Right renal cortex interstitium (tissue), 3 donors: ENCODE measurements around the gene EDEM1. TPM values are rescaled to one million over a fixed set of nuclear protein-coding genes. Genes with fewer than 3 reads are reported as not detected.
A peak's percentile ranks its signal among the peaks of the same experiment; 100 is the strongest.

Experiments
- DNase-seq, 3 donors: peaks; one replicate each; pipeline ENCODE4 v3.0.0-alpha.2; 2013; ENCODE audit warnings: low read depth in 3 of 3, low spot score in 2 of 3
- polyA plus RNA-seq, 3 donors: library from polyadenylated mRNA; unstranded; fragments of 120-200 nt; gene quantifications; one replicate each; pipeline ENCODE4 v1.2.1, GENCODE V29; 2013; ENCODE audit not compliant: insufficient read length in 3 of 3

The EDEM1 gene
- polyA plus RNA-seq, 3 donors: 17.4 to 18.9 (median 18.8) TPM

DNA sequence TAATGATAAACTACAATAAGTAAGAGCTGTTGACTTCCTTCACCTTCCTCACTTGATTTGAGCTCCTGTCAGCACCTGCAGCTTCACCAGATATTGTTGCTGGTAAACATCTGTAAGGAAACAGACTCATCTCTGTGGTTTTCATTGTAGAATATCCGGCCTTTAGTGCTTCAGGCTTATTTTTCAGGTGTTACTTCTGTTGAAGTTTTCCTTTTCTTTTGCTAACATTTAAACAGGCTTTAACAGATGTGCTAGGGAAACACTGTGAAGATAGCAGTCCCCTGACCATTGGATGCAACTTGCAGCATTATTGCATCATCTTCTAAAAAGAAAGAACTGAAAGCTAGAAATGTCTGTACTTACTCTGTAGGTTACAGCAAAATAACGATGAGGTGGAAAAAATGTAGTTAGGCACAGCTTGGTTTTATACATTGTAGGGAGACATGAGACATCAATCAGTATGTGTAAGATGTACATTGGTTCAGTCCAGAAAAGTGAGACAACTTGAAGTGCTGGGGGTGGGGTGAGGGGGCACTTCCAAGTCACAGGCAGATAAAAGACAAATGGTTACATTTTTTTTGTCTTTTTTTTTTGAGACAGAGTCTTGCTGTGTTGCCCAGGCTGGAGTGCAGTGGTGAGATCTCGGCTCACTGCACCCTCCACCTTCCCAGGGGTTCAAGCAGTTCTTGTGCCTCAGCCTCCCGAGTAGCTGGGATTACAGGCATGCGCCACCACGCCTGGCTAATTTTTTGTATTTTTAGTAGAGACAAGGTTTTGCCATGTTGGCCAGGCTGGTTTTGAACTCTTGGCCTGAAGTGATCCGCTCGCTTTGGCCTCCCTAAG is 10.2 kb downstream of the EDEM1 start:
- DNase-seq: no peak

DNA sequence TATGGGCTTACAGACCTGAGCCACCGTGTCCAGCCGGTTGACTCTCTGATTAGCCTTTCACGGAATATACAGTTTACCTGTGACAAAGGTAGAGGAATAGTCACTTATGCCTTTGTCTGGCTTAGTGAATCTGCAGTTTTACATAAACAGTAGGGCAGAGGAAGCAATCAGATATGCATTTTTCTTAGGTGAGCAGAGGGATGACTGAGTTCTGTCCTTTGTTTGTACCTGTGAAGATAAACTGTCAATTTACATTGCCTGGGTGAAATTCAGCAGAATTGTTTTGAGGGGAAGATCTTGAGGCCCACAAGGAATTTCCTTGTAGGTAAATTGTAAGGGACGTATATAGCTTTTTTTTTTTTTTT is 10.8 kb downstream of the EDEM1 start:
- DNase-seq: no peak

DNA sequence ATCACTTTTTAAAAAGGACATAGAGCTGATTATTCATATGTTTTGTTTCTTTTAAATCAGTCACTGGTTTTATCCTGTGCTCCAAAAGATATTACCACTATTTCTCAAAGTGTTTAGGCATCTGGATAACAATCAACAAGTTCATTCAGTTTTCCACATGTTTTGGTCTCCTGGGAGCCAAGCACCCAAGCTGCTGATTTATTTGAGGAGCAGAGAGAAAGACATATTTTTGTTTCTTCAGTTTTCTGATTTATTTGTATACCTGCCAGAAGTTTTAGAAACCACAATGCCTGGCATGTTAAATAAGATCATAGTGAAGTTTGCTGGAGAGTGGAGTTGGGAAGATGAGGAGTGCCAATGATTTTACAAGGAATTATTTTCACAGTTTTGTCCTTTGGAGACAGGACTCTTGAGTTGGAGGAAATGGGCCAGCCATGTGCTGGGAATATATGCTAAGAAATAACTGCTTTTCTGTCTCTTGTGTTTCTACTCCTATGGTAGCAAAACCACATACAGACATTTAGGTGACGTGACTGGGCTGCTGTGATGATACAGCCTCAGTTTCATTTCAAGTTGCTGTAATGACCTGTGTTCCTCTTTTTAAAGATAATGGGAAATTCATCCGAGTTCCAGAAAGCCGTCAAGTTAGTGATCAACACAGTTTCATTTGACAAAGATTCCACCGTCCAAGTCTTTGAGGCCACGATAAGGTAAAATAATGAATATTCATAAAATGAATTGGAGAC is 11.7 kb downstream of the EDEM1 start:
- no peak for DNase-seq

DNA sequence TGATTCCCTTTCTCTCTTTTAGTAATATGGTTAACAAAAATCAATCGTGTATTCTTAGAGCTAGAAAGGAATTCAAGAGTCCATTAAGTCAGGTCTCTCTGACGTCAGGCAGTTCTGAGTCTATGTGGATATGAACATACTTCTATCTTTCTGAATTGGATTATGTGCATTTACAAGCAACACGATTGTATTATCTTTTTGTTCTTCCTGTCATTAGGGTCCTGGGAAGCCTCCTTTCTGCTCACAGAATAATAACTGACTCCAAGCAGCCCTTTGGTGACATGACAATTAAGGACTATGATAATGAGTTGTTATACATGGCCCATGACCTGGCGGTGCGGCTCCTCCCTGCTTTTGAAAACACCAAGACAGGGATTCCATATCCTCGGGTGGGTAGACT is 14.0 kb downstream of the EDEM1 start:
- no peak for DNase-seq

DNA sequence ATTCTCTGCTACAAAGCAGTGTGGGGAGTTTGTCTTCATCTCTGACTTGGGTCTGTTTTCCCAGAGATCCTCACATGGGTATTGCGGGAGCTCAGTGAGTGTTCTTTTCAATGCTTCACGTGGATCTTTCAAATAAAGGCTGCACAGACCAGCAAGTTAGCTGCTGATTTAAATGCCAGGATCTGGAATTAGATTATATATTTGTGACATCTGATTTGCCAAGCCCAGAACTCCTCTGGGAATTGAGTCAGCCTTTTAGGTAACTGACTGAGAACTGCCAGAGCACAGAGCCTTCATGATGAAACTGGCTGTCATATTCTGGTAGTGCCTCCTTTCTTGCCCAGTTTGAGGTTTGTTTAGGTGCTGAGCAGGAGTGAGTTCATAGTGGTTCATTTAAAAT is 14.7 kb downstream of the EDEM1 start:
- no peak for DNase-seq

DNA sequence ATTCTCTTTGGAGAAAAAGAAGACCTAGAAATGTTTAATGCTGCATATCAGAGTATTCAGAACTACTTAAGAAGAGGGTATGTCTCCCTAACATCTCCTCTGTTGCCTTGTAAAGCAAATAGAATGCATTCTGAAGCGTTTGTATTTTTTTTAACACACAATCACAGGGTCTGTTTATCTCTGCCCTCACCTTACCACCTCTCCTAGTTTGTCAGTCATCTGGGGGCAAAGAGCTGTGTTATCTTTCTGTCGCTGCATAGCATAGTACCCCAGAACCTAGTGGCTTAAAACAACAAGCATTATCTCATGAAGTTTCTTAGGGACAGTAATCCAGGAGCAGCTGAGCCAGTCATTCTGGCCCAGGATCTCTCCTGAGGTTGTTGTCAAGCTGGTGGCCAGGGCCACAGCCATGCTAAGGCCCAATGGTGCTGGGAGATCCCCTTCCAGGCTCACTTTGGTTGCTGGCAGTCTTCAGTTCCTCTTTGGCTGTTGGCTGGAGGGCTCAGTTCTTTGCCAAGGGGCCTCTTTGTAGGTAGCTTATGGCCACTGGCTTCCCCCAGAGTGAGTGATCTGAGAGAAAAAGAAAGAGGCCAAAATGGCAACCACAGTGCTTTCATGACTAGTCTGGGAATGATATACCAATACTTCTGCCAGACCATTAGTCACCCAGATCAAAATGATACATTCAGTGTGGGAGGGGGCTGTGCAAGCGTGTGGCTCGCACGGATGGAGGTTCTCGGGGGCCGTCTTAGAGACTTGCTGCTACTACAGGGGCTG is 17.8 kb downstream of the EDEM1 start:
- no peak for DNase-seq

DNA sequence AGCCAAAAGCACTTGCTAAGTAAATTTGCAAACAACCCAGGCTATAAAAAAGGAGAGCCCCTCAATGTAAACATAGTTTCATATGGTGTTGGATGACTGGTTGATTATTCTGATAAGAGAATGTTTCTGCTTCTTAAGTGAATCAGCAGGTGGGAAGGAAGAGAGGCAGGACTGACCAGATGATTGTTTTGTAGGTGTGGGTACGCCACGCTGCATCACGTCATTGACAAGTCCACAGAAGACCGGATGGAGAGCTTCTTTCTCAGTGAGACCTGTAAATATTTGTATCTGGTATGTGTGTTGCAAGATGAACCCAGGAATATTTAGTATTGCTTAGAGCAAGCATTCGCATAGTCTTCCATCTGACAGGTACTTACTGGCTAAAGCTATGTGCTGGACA is 23.4 kb downstream of the EDEM1 start:
- DNase-seq: no peak

DNA sequence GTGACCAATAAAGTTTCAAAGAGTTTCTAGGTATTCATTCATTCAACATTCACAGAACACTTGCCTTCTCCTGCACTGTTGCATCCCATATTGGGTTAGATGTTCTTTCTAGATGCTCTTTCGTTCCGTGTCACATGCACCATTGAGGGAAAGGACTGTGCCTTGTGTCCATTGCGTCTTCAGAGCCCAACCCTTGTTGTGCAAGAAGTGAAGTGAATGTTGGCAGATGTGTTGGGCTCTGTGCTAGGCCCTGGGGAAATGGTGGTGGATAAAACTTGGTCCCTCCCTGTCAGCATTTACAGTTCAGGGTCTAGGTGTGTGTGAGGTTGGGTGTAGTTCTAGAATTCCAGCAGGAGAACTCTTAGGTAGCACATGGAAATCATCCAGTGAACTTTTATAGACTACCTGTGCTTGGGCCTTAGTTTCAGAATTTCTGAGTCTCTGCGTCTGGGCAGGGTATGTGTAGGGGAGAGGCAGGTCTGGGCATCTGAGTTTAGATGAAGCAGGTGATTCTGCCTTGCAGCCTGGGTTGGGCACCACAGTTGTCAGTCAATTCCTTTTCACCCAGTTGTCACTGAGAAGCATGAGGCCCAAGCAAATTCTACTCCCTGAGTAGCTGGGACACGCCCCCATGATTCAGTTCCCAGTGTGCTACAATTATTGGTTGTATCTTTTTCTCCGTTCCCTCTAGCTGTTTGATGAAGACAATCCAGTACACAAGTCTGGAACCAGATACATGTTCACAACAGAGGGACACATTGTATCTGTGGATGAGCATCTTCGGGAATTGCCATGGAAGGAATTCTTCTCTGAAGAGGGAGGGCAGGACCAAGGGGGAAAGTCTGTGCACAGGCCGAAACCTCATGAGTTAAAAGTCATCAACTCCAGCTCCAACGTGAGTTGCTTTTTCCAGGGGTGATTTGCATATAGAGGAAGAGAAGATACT is 25.4 kb downstream of the EDEM1 start:
- no peak for DNase-seq

DNA sequence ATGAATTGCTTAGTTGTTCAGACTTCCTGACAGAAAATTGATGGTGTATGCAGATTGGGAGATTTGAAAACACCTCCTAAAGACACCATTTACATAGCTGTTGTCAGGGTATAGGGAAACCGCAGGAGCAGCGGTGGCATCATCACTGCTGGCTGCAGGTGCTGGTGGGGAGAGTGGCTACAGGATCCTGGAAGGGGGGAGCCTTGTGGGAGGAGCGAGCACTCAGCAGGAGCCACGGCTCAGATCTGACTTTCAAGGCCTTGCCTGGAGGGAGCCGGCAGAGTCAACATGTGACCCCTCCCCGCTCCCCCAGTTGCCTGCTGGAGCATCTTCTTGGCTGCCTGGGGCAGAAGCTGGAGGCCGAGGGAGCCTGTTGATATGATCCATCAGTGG is 26.1 kb downstream of the EDEM1 start:
- DNase-seq: no peak

DNA sequence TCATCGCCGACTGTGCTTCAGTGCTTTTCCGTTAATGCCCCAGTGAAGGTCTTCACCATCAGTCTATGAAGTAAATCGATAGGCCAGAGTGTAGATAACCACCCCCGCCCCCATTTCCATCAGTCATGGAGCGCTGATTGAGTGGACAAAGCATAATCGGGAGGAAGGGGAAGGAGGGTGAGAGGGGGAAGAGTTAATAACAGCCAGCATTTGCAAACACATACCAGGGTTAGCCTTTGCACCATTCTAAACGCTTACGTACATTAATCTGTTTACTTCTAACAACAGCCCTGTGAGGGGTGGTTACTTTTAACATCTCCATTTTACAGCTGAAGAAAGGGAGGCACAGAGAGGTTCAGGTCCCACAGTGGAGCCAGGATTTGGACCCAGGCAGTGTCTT is 26.8 kb downstream of the EDEM1 start:
- DNase-seq: no peak

DNA sequence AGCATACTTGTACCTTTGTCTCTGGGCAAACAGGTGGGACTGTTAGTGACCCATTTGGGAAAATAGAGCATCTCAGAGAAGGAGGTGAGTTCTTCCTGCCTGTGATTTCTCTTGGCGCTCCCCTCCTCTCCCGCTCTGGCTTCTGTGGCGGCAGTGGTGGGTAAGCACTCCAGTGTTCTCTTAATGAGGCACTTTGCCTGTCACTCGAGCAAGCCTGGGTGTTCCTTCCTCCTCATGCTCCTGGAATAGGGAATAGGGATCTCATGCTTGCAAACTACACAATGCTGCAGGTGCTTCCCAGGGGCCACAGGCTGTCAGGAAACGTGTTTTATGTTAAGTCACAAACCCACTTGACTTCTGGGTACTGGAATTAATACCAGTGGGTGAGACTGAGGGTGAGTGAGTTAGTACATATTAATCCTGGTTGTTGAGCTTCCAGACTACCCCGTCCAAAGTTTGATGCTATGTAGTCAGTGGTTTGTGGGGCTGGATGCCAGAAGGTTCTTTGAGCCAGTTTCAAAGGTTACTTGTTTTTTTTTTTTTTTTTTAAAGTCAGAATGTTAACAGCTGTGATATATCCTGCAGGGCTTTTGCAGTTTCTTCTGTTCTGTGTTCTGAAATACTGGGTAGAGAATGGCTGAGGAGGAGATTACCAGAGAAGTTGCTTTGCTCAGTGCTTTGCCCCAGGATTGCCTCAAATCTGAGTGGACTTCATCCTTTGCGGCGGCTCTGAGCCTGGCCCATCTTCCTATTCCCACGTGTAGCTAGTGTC is 30.5 kb downstream of the EDEM1 start:
- no peak for DNase-seq

DNA sequence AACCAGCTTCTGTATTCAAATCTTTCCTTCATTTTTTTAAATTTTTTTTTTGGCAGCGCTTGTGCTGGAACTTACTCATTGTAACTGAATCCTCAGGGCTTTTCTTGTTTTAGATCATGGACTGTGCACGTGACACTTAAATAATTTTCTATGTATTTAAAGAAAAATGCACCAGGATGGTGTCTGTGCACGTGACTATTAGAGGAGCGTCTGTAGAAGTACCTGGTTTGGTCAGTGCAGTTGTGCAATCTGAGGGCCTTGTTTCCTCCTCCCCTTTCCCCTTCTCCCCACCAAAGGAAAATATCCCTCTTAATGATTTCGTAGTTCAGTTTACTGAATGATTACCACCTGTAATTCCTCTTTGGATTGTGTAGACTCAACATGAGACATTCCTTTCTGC is 31.3 kb downstream of the EDEM1 start:
- DNase-seq: no peak

DNA sequence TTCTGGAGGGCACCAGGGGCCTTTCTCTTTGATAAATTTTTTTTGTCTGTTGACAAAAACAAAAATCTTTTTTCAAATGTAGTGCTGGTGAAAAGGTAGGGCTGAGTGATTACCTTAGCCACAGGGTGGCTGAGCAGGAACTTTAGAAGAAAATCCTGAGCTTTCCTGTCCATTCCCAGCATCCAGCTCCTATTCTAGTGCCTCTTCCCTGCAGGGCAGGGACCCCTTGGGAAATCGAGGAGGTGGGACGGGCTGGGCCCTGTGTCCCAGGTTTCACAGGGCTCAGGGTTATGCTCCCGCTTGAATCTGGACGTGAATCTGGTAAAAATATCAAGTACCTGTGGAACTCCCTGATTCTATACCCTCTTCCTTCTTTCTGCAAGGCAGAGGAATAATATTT is 31.7 kb downstream of the EDEM1 start:
- DNase-seq: no peak

DNA sequence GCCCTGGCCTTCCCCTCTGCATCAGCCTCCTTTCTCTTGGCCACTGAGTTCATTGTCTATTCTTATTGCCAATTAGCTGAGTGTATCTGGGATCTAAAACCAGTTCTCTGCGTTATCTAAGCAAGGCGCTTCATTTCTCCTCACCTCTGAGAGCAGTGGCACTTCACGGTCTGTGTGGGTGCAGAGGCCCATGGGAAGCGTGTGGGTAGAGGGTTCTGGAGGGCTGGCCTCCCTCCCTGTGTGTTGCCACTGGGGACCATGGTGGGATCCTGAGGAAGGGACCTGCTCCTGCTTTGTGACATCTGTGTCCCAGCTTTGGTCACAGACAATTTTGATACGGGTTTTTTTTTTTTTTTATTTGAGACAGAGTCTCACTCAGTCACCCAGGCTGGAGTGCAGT is 32.7 kb downstream of the EDEM1 start:
- no peak for DNase-seq

DNA sequence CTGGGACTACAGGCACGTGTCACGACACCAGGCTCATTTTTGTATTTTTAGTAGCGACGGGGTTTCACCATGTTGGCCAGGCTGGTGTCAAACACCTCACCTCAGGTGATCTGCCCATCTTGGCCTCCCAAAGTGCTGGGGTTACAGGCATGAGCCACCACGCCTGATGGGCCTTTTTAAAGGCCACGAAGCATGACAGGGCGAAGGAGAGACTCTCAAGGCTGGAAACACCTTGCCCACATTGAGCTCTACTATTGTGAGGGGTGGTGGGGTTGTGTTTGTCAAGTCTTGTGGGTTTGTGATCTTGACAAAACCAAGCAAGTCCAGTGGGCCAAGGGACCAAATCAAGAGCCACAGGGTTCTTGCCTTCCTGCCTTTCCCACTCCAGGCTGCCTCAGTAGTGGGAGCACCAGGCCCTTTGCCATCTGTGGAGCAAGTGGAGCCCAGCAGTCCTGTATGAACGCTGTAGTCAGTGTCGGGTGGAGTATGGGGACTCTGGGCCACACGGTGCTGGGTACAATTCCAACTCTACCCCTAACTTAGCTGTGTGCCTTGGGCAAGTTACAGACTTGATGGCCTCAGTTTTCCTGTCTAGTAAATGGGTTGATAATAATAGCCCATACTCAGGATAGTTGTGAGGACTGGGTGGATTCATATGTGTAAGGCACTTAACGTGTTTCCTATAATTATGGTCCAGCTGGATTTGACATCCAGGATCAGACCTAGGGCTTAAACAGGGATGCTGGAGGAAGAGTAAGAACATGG is 33.3 kb downstream of the EDEM1 start:
- DNase-seq: no peak

DNA sequence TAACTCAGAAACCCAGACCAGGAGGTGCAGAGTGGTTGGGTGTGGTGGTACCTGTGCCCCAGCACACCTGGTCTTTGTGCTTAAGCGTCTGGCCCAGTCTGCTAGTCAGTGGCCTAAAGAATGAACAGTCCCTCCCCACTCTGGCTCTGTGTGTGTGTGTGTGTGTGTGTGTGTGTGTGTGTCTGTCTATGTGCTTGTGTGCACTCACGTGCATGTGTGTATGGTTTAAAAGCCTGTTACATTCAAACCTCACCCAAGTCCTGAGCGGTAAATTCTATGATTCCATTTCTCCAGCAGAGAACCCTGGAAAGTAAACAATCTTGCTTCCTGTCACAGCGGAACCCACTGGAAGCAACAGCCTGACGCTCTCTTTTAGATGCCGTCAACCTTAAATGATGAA is 34.2 kb downstream of the EDEM1 start:
- DNase-seq: no peak

DNA sequence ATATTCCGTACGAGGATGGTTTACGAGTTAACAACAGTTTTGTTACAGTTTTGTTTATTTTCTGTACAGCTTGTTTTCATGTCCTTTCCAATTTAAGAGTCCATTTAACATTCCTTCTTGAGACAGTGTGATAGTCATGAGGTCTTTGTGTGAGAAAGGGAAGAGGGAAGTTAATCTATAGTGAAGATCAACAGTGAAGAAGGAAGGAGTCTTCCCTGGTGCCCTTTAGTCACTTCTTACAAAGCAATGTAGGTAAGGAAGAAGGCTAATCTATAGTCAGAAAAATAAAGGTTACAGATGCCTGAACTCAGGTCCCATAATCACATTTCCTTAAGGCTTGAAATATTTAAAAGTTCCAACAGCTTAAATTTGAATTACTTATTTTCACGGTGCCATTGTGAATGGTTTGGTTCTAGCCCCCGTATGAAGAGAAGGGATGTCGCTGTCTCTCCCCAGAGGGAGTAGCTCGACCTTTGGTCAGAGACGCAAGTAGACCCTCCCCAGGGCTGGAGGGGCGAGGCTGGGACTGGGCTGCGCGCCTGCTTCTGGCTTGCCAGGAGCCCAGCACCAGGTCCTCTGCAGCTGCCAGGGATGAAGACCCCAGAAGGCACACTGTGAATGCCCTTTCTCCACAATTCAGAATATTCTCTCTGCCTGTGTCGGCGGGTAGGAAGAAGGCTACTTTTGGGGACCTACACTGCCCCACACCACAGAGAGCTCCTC is 34.9 kb downstream of the EDEM1 start:
- DNase-seq: no peak

DNA sequence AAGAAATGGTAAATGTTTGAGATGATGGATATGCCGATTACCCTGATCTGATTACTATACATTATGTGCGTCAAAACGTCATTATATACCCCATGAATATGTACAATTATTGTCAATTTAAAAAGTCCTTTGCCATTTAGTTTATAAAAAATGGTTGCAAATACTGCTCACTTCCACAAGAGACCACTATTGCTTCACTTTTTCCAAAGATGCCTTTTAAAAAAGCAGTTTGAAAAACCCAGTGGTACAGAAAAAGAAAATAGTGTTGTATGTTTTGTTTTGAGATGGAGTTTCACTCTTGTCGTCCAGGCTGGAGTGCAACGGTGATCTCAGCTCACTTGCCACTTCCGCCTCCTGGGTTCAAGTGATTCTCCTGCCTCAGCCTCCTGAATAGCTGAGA is 39.3 kb downstream of the EDEM1 start:
- peak in 1 of 3 donors; percentile 19 for DNase-seq
